Tibial artery (tissue), 4 donors: ENCODE results near the gene MAGEA3.

Experiments used
- DNase-seq, 2 donors: peaks; one replicate each; pipeline ENCODE4 v3.0.0-alpha.2; 2019
- H3K27ac ChIP-seq, 2 donors: fragments of 200-600 bp; sonication (generic) in 1 of 2; 1 replicate in 1 of 2; 2 replicates in 1 of 2; pipeline ENCODE4 v1.5.1; 2018 to 2019; ENCODE audit warnings: mild to moderate bottlenecking in 1 of 2
- H3K27me3 ChIP-seq, 2 donors: fragments of 200-600 bp; sonication (generic) in 1 of 2; one replicate each; pipeline versions ENCODE4 v1.5.1 to v1.6.0; 2016 to 2019
- H3K36me3 ChIP-seq, 3 donors: fragments of 200-600 bp; sonication (generic) in 2 of 3; one replicate each; pipeline ENCODE4 v1.5.1; 2016 to 2019; ENCODE audit warnings: mild to moderate bottlenecking in 2 of 3
- H3K4me1 ChIP-seq, 4 donors: fragments of 200-600 bp; sonication (generic) in 2 of 4; 1 replicate in 3 of 4; 2 replicates in 1 of 4; pipeline ENCODE4 v1.5.1; 2016 to 2019
- H3K4me3 ChIP-seq, 2 donors: fragments of 200-600 bp; sonication (generic) in 1 of 2; 1 replicate in 1 of 2; 2 replicates in 1 of 2; pipeline ENCODE4 v1.5.1; 2018 to 2019; ENCODE audit warnings: mild to moderate bottlenecking in 2 of 2
- H3K9me3 ChIP-seq, 3 donors: fragments of 200-600 bp; sonication (generic) in 1 of 3; one replicate each; pipeline ENCODE4 v1.5.1; 2016 to 2019
- CTCF ChIP-seq, 2 experiments: fragments of 200-600 bp in 1 of 2; fragments of 450-650 bp in 1 of 2; IDR thresholded peaks; one replicate each; pipeline ENCODE4 v1.5.1; 2017 to 2019; ENCODE audit warnings: antibody characterized with exemption in 2 of 2, mild to moderate bottlenecking in 1 of 2, moderate library complexity in 1 of 2
- intact Hi-C: fragments of 100-400 bp; cut with DNase I; formaldehyde crosslinking; loops from one replicate; pipeline ENCODE4 v1.15.0; 2023; ENCODE audit warnings: low total_unique reads

The MAGEA3 gene

GRCh38 chrX:152738560-152738959, 40.0 kb downstream of the MAGEA3 start:
- Histone ChIP-seq H3K9me3 (no peaks in the 10 kb centered on the region), H3K4me1 (no peaks in the 10 kb centered on the region), H3K4me3 (no peak overlapping the region), H3K27ac (no peak overlapping the region), H3K36me3 (no peaks in the 10 kb centered on the region), H3K27me3 (no peaks in the 10 kb centered on the region)
- TF ChIP-seq CTCF (IDR thresholded peaks at IDR 0.05) = no peak
- DNase-seq = no peak
- intact Hi-C loops = no loop called here
